ENCODE results near the gene NTSR1. TPM values are rescaled to one million over a fixed set of nuclear protein-coding genes. Genes with fewer than 3 reads are reported as not detected.

NTSR1 gene
- total RNA-seq, 6 experiments from 2014 or later: 0.04 to 0.74 (median 0.09) TPM; not detected in 2

DNA sequence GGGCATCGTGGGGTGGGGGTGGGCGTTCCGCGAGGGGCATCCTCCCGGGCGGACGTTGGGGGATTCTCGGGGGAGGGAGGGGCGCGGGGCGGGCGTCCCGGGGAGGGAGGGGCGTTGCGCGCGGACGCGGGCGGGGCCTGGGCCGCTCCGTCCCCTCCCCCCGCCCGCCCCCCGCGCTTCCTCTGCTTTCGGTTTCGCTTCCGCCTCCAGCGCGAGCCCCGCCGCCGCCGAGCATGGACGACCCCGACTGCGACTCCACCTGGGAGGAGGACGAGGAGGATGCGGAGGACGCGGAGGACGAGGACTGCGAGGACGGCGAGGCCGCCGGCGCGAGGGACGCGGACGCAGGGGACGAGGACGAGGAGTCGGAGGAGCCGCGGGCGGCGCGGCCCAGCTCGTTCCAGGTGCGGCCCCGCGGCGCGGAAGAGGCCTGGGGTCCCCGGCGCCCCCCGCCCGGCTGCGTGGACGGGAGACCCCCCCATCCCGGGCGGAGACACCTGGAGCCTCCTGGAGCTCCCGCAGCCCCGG lies 96.1 kb downstream of the NTSR1 start, which contains the start of gene OGFR:
TSS of gene OGFR (plus strand) at position 209 of the 528 bp plus-strand sequence. CDS start at position 234, 25 bp downstream.
- intact Hi-C loops (cut with DNase I): no loop called here
- TF ChIP-seq POLR2A (IDR thresholded peaks at IDR 0.05): peak; percentile 44
- TF ChIP-seq, protein P1, sequence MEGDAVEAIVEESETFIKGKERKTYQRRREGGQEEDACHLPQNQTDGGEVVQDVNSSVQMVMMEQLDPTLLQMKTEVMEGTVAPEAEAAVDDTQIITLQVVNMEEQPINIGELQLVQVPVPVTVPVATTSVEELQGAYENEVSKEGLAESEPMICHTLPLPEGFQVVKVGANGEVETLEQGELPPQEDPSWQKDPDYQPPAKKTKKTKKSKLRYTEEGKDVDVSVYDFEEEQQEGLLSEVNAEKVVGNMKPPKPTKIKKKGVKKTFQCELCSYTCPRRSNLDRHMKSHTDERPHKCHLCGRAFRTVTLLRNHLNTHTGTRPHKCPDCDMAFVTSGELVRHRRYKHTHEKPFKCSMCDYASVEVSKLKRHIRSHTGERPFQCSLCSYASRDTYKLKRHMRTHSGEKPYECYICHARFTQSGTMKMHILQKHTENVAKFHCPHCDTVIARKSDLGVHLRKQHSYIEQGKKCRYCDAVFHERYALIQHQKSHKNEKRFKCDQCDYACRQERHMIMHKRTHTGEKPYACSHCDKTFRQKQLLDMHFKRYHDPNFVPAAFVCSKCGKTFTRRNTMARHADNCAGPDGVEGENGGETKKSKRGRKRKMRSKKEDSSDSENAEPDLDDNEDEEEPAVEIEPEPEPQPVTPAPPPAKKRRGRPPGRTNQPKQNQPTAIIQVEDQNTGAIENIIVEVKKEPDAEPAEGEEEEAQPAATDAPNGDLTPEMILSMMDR (IDR thresholded peaks at IDR 0.05): no peak
- peak; percentile 21 to 40 (median 27) for ATAC-seq
- no peaks in the 10 kb centered on the region for H3K9me3 ChIP-seq
- H3K4me3 ChIP-seq: peak within 1 kb of the TSS; percentile 83 to 99 (median 98)
- H3K27me3 ChIP-seq: no peaks in the 10 kb centered on the region
- H3K27ac ChIP-seq: peak within 1 kb of the TSS; percentile 91 to 97 (median 93)
- peaks cover 3 to 37% (median 16%) of the 10 kb centered on the region in 4 donors for H3K36me3 ChIP-seq
- H3K4me1 ChIP-seq: peaks cover 0 to 37% (median 10%) of the 10 kb centered on the region in 4 donors
- DNase-seq: peak; percentile 76 to 82 (median 79)
- no CpG with 5 or more reads among the region's 77 CpGs for WGBS (ENCODE audit: insufficient coverage, low coverage, low lambda C conversion rate, missing lambda C conversion rate)

GRCh38 chr20:62805155-62805710 lies 96.6 kb downstream of the NTSR1 start:
- H3K27ac ChIP-seq: peak overlapping the region; percentile 91 to 97 (median 93)
- intact Hi-C loops (cut with DNase I): no loop called here

GRCh38 chr20:62805711-62806382 lies 97.2 kb downstream of the NTSR1 start:
- Histone ChIP-seq H3K4me1 (peaks cover 0 to 37% (median 10%) of the 10 kb centered on the region in 4 donors), H3K36me3 (peaks cover 7 to 37% (median 24%) of the 10 kb centered on the region in 4 donors), H3K27ac (peak overlapping the region; percentile 91 to 97 (median 93)), H3K27me3 (no peaks in the 10 kb centered on the region), H3K4me3 (peak overlapping the region; percentile 83 to 99 (median 98)), H3K9me3 (no peaks in the 10 kb centered on the region)
- intact Hi-C loops (cut with DNase I): no loop called here
- 5% methylated on average over 10 of the region's 25 CpGs for WGBS (ENCODE audit: insufficient coverage, low coverage, low lambda C conversion rate, missing lambda C conversion rate)
- DNase-seq (peak; percentile 80 to 91 (median 90)), ATAC-seq (peak; percentile 69 to 78 (median 74))
- peak; percentile 49 for TF ChIP-seq POLR2A (IDR thresholded peaks at IDR 0.05)
- TF ChIP-seq, protein P1 (IDR thresholded peaks at IDR 0.05): no peak

More at GRCh38 chr20:62805155-62805710, 96.6 kb downstream of the NTSR1 start:
- H3K9me3 ChIP-seq: no peaks in the 10 kb centered on the region
- ATAC-seq (peak in 1 of 4 donors; percentile 21), DNase-seq (no peak)
- peak overlapping the region; percentile 83 to 99 (median 98) for H3K4me3 ChIP-seq
- H3K36me3 ChIP-seq: peaks cover 7 to 37% (median 18%) of the 10 kb centered on the region in 4 donors
- no peaks in the 10 kb centered on the region for H3K27me3 ChIP-seq
- peaks cover 0 to 37% (median 10%) of the 10 kb centered on the region in 4 donors for H3K4me1 ChIP-seq
- WGBS (ENCODE audit: insufficient coverage, low coverage, low lambda C conversion rate, missing lambda C conversion rate): 0% methylated on average over 7 of the region's 58 CpGs
- TF ChIP-seq, protein P1 (IDR thresholded peaks at IDR 0.05): no peak
- TF ChIP-seq POLR2A (IDR thresholded peaks at IDR 0.05): no peak

GRCh38 chr20:62806383-62807050 lies 97.9 kb downstream of the NTSR1 start:
- Histone ChIP-seq H3K4me3 (peak overlapping the region; percentile 83 to 99 (median 98)), H3K27ac (peak overlapping the region; percentile 91 to 97 (median 93)), H3K36me3 (peaks cover 8 to 41% (median 27%) of the 10 kb centered on the region in 4 donors), H3K4me1 (peaks cover 0 to 37% (median 10%) of the 10 kb centered on the region in 4 donors), H3K27me3 (no peaks in the 10 kb centered on the region), H3K9me3 (no peaks in the 10 kb centered on the region)
- 19% methylated on average over 3 of the region's 11 CpGs for WGBS (ENCODE audit: insufficient coverage, low coverage, low lambda C conversion rate, missing lambda C conversion rate)
- ATAC-seq (no peak), DNase-seq (no peak)
- TF ChIP-seq POLR2A (IDR thresholded peaks at IDR 0.05): no peak
- TF ChIP-seq, protein P1 (IDR thresholded peaks at IDR 0.05): no peak
- intact Hi-C loops (cut with DNase I): no loop called here

Measured in right lobe of liver (tissue), 6 donors.